Activated CD4-positive, alpha-beta T cell treated with anti-CD3 and anti-CD28 coated beads, Interleukin-2, amount 10 ng/mL, durations not matched to agents 24 days and 14 days (primary cell): ENCODE measurements around the gene ZNF302. TPM values are rescaled to one million over a fixed set of nuclear protein-coding genes. Genes with fewer than 3 reads are reported as not detected.
"Not testable (repeated sequence)": the region's sequence is repeated elsewhere in the genome, so short reads cannot be mapped to it uniquely, and the experiment has no call there.

Source experiments
- DNase-seq: peaks from one replicate; pipeline ENCODE4 v3.0.0; 2022
- H3K27ac Mint-ChIP-seq: one replicate; pipeline ENCODE4 v1.8.0; 2022; ENCODE audit warnings: mild to moderate bottlenecking, mixed read lengths
- H3K27me3 Mint-ChIP-seq: one replicate; pipeline ENCODE4 v1.8.0; 2022; ENCODE audit warnings: mixed read lengths
- H3K36me3 Mint-ChIP-seq: one replicate; pipeline ENCODE4 v1.8.0; 2022; ENCODE audit warnings: low read depth, mild to moderate bottlenecking, mixed read lengths
- H3K4me1 Mint-ChIP-seq: one replicate; pipeline ENCODE4 v1.8.0; 2021; ENCODE audit warnings: mixed read lengths
- H3K4me3 Mint-ChIP-seq: one replicate; pipeline ENCODE4 v1.8.0; 2022; ENCODE audit warnings: mild to moderate bottlenecking, moderate library complexity, mixed read lengths
- H3K9me3 Mint-ChIP-seq: one replicate; pipeline ENCODE4 v1.8.0; 2021; ENCODE audit warnings: mixed read lengths
- intact Hi-C: fragments of 100-400 bp; cut with micrococcal nuclease; formaldehyde crosslinking; loops from one replicate; pipeline ENCODE4 v1.15.1; 2023
- total RNA-seq: library from RNA; stranded (reverse); gene quantifications from 2 replicates; pipeline ENCODE4 v1.2.3, GENCODE V29; 2022

ZNF302 gene
- total RNA-seq, 1 donor from 2014 or later, result 15.2 TPM

DNA sequence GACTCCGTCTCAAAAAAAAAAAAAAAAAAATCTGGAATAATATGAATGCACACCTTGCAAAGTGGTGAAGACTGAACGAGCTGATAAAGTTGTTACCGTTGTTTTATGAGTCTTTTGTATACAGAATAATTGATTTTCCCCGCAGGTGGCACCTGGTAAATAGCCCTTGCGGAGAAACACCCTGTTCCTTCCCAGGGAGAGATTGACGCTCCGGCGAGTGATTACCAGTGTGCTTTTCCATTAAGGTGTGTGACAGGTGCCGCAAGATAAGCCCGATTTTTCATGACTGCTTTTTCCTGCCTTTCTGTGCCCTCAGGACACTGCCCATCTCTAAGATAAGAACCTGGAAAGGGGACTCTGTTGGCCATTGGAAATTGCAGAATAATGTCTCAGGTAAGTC lies 943 bp downstream of the ZNF302 start:
- intact Hi-C loops, result loop anchor here (5.0 kb wide), 1 partner anchor 506 kb away; the partner anchor contains the start of gene LSM14A
- H3K4me1 Mint-ChIP-seq, result peaks cover 28% of the 10 kb centered on the region
- peaks cover 2% of the 10 kb centered on the region for H3K27me3 Mint-ChIP-seq
- H3K4me3 Mint-ChIP-seq, result peak overlapping the region; percentile 96
- H3K27ac Mint-ChIP-seq, result peak overlapping the region; percentile 100
- no peak for DNase-seq
- peaks cover 48% of the 10 kb centered on the region for H3K9me3 Mint-ChIP-seq
- peaks cover 64% of the 10 kb centered on the region for H3K36me3 Mint-ChIP-seq

DNA sequence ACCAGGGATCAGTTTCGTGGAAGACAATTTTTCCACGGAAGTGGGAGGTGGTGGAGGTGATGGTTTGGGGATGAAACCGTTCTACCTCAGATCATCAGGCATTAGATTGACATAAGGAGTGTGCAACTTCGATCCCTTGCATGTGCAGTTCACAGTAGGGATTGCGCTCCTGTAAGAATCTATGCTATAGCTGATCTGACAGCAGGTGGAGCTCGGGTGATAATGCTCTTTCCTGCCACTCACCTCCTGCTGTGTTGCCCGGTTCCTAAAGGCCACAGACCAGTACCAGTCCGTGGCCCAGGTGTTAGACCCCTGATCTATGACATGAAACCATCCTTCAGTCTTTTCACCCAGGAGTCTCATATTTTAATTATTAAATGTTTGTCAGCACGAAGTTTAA lies 4.0 kb downstream of the ZNF302 start:
- Mint-ChIP-seq H3K4me1 (peaks cover 23% of the 10 kb centered on the region), H3K27me3 (peaks cover 2% of the 10 kb centered on the region), H3K9me3 (peaks cover 45% of the 10 kb centered on the region), H3K36me3 (peaks cover 81% of the 10 kb centered on the region), H3K4me3 (no peak overlapping the region), H3K27ac (no peak overlapping the region)
- intact Hi-C loops, result no loop called here
- DNase-seq, result no peak

DNA sequence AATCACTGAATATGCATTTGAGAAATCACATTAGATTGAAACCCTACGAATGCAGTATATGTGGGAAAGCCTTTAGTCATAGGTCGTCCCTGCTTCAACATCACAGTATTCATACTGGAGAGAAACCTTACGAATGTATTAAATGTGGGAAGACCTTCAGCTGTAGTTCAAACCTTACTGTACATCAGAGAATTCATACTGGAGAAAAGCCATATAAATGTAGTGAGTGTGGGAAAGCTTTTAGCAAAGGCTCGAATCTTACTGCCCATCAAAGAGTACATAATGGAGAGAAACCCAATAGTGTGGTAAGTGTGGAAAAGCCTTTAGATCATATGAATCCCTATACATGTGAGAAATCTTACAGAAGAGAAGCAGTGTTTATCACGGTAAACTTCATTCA lies 7.8 kb downstream of the ZNF302 start:
- H3K4me3 Mint-ChIP-seq, DNase-seq, H3K27me3 Mint-ChIP-seq, H3K4me1 Mint-ChIP-seq, H3K27ac Mint-ChIP-seq, intact Hi-C loops: not testable (repeated sequence)
- H3K36me3 Mint-ChIP-seq, result peaks cover 55% of the 10 kb centered on the region
- H3K9me3 Mint-ChIP-seq, result peaks cover 61% of the 10 kb centered on the region

DNA sequence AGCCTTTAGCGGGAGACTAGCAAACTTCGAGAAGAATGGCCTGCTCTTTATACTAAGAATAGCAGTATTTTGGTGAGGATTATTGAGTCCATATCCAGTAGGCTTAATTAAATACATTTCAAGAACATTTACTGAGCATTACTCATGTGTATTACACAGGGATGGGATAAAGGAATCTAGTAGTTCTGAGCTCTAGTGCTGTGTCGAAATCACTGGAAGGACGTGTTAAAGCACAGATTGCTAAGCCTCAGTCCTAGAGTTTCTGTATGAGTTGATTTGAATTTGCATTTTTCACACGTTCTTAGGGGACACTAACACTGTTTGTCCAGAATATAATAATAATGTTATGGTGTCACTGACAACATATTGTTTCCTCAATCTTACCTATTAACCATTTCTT lies 9.0 kb downstream of the ZNF302 start:
- peaks cover 57% of the 10 kb centered on the region for H3K9me3 Mint-ChIP-seq
- no peak for DNase-seq
- no peaks in the 10 kb centered on the region for H3K27me3 Mint-ChIP-seq

DNA sequence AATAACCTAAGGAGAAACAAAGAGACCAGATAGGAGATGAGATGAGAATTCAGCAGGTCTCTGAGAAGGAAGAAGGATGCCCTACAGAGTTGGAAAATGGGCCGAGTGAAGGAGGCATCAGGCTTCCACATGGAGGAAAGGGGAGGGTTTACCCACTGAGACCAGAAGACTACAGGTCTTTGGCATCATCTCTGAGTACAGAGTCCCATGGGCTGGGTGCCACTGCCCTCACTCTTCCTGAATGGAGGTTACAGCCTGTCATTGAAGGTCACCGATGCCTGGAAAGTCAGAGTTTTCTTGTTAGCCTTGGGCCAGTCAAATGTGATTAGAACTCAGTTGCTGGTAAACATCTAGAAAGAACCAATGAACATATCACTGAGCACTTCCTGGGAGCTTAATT lies 9.9 kb downstream of the ZNF302 start:
- intact Hi-C loops, result no loop called here
- DNase-seq, result no peak
- Mint-ChIP-seq H3K36me3 (peaks cover 37% of the 10 kb centered on the region), H3K27ac (no peak overlapping the region), H3K4me3 (no peak overlapping the region), H3K9me3 (peaks cover 54% of the 10 kb centered on the region), H3K27me3 (no peaks in the 10 kb centered on the region), H3K4me1 (no peaks in the 10 kb centered on the region)

More for the DNA sequence above, 9.0 kb downstream of the ZNF302 start:
- Mint-ChIP-seq H3K4me1 (no peaks in the 10 kb centered on the region), H3K27ac (no peak overlapping the region), H3K36me3 (peaks cover 45% of the 10 kb centered on the region), H3K4me3 (no peak overlapping the region)
- intact Hi-C loops, result no loop called here

DNA sequence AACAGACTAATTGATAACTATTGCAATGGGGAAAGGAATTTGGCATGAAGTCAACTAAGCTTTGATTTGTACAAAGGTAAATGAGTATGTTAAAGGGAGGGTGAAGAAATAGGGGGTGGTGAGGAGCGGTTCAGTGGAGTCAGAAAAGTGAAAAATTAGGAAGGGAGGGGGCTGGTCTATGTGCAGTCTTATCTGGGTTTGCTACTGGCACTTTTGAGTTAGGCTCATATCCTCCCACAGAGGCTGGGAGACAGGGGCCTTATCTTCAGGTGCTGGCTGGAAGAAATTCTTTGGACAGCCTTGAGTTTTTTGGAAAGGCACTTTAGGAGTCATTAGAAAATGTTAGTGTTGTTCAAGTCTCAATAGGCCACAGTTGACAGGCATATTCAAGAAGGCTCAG lies 11.1 kb downstream of the ZNF302 start:
- Mint-ChIP-seq H3K36me3 (peaks cover 26% of the 10 kb centered on the region), H3K27ac (no peak overlapping the region), H3K9me3 (peaks cover 51% of the 10 kb centered on the region), H3K4me1 (no peaks in the 10 kb centered on the region), H3K27me3 (peaks cover 3% of the 10 kb centered on the region), H3K4me3 (no peak overlapping the region)
- intact Hi-C loops, result no loop called here
- no peak for DNase-seq

DNA sequence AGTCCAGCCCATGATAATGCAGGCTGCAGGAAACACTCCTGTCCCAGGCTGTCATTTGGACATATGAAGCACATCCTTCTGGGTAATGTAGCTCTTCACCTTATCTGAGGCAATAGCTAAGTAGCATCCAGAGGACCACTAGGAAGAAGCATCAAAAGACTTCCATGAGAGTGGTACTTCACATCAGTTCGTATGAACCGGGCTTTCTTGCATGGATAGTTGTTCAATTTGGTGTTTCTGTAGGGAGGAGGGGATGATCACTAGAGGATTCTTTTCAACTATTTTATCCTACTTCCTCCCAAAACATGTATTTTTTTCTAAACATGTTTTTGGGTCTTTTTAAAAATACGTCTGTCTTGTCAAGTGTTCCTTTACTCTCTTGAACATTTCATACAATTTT lies 12.9 kb downstream of the ZNF302 start:
- peaks cover 3% of the 10 kb centered on the region for H3K27me3 Mint-ChIP-seq
- H3K4me3 Mint-ChIP-seq, result no peak overlapping the region
- H3K9me3 Mint-ChIP-seq, result peaks cover 54% of the 10 kb centered on the region
- H3K36me3 Mint-ChIP-seq, result peaks cover 11% of the 10 kb centered on the region
- intact Hi-C loops, result no loop called here
- DNase-seq, result no peak
- H3K27ac Mint-ChIP-seq, result no peak overlapping the region
- H3K4me1 Mint-ChIP-seq, result no peaks in the 10 kb centered on the region

DNA sequence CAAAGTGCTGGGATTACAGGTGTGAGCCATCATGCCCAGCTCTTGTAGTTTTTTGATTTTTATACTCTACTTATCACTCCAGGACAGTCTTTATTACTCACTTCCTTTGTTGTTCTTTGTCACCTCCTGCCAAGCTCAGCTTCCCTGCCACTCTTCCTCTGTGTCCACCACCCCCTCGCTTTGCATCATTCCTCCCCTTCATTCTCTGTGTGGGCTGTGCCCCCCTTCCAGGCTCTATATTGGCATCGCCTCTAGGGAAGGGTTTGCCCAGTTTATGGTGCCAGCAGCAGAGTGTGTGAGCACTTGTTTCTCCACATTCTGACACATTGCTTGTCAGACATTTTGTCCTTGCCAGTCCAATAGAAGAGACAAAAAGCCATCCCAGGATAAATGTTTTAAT lies 15.1 kb downstream of the ZNF302 start:
- Mint-ChIP-seq H3K4me1 (no peaks in the 10 kb centered on the region), H3K4me3 (no peak overlapping the region), H3K27me3 (peaks cover 3% of the 10 kb centered on the region), H3K36me3 (no peaks in the 10 kb centered on the region), H3K27ac (no peak overlapping the region), H3K9me3 (peaks cover 36% of the 10 kb centered on the region)
- intact Hi-C loops, result no loop called here
- no peak for DNase-seq

DNA sequence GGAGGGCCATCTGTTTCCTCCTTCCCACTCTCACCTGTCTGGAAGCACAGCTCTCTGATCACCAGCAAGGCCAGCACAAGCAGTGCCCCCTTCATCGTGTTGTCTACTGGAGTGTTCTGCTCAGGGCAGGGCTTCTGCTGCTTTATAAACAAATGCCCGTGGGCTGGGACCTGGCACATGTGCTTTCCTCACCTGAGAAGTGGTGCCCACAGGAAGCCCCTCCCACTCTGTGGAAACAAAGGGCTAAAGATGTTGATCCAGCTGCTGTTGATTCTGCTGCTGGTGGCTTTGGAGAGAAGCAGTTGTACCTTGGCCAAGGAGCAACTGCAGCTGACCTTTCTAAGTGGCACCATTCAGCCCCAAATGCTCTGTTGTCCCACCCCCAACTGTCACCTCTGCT lies 30.2 kb downstream of the ZNF302 start:
- H3K27ac Mint-ChIP-seq, result no peak overlapping the region
- peaks cover 17% of the 10 kb centered on the region for H3K9me3 Mint-ChIP-seq
- H3K27me3 Mint-ChIP-seq, result no peaks in the 10 kb centered on the region
- H3K36me3 Mint-ChIP-seq, result no peaks in the 10 kb centered on the region
- no peak for DNase-seq
- no peak overlapping the region for H3K4me3 Mint-ChIP-seq
- intact Hi-C loops, result no loop called here
- H3K4me1 Mint-ChIP-seq, result no peaks in the 10 kb centered on the region

DNA sequence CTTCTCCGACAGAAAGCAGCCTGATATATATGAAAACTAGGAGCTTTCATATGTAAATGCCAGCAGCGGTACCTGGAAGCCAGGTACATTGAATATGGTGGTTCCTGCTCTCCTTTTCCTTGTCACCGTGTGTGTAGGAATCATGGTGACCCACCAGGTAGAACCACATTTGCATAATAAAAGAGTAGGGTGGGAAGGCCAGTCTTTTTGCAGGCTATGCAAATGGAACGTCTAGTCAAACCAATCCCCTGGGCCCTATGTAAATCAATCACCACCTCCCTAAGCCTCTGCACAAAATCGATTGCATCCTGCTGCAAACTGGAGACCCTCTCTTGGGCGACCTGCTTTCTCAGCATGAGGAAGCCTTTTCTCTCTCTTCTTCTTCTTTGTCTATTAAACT lies 34.4 kb downstream of the ZNF302 start:
- Mint-ChIP-seq H3K4me1 (no peaks in the 10 kb centered on the region), H3K9me3 (peaks cover 9% of the 10 kb centered on the region), H3K27me3 (peaks cover under 1% of the 10 kb centered on the region), H3K36me3 (no peaks in the 10 kb centered on the region), H3K4me3 (no peak overlapping the region), H3K27ac (no peak overlapping the region)
- no peak for DNase-seq
- intact Hi-C loops, result loop anchor here (1.0 kb wide), 2 partner anchors 73 to 211 kb away; no protein-coding TSS in a partner anchor

DNA sequence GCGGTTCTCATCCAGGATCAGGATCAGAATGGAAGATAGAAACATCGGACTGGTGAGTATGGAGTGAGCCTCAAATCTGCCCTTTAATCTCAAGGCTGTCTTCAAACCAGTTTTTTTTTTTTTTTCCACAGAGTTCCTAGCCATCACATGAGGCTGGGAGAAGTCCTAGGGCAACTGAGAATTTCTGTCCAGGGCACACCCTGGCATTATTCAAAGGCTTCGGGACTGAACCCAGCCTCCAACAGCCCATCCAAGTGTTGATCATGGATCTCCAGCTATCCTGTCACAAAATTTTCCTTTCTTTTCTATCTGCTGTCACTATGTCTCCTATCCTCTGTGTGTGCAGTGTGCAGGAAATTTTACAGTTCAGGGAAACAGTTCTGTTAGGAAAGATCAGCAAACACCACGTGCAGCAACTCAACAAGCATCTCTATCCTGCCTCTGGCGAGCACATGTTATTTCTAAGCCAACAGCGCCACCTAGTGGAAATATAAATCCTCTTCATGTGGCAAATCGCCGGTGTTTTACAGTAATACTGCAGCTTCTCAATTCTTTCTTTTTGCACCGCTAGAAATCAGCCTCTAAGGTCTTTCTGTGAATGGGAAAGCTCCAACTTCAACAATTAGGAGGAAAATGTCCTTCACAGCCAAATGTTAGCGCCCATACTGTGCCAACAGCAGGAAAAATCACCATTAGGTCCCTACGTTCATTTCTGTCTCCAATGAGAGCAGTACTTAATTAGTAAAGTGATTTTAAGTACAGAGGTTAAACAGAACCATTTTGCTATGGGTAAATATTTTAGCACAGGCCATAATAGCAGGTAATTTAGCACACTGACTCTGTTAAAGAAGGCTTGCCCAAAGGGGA lies 35.1 kb downstream of the ZNF302 start:
- Mint-ChIP-seq H3K4me3 (no peak overlapping the region), H3K27me3 (peaks cover 2% of the 10 kb centered on the region), H3K27ac (no peak overlapping the region), H3K9me3 (peaks cover 9% of the 10 kb centered on the region), H3K4me1 (no peaks in the 10 kb centered on the region), H3K36me3 (no peaks in the 10 kb centered on the region)
- DNase-seq, result peak; percentile 90
- intact Hi-C loops, result loop anchor here (1.0 kb wide), 2 partner anchors 73 to 211 kb away; no protein-coding TSS in a partner anchor

DNA sequence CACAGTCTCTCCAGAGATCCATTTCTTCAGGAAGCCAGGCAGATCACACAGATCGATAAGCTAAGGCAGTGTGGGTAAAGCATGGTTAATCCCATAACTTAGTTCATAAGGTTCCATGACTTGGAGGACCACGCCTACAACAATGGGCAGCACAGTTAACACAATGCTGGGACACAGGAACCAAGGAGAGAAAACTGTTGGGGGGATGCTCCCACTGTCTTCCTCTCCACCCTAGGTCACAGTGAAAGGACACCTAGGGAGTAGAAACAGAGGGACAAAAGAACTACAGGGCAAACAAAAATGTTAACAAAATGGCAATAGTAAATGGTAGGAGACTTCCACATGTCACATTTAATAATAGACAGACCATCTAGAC lies 35.8 kb downstream of the ZNF302 start:
- Mint-ChIP-seq H3K36me3 (no peaks in the 10 kb centered on the region), H3K27ac (no peak overlapping the region), H3K9me3 (peaks cover 9% of the 10 kb centered on the region), H3K4me3 (no peak overlapping the region), H3K27me3 (peaks cover 2% of the 10 kb centered on the region), H3K4me1 (no peaks in the 10 kb centered on the region)
- no peak for DNase-seq
- intact Hi-C loops, result no loop called here

DNA sequence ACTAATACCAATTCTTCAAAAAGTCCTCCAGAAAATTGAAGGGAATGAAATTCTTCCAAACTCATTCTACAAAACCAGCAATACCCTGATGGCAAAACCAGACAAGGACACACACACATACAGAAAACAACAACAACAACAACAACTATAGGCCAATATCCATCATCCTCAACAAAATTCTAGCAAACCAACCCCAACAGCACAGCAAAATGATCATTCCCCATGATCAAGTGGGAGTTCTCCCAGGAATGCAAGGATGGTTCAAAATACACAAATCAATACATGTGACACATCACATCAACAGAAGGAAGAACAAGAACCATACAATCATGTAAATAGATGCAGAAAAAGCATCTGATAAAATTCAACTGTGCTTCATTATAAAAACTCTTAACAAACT lies 37.9 kb downstream of the ZNF302 start:
- Mint-ChIP-seq H3K36me3 (no peaks in the 10 kb centered on the region), H3K27ac (no peak overlapping the region)

DNA sequence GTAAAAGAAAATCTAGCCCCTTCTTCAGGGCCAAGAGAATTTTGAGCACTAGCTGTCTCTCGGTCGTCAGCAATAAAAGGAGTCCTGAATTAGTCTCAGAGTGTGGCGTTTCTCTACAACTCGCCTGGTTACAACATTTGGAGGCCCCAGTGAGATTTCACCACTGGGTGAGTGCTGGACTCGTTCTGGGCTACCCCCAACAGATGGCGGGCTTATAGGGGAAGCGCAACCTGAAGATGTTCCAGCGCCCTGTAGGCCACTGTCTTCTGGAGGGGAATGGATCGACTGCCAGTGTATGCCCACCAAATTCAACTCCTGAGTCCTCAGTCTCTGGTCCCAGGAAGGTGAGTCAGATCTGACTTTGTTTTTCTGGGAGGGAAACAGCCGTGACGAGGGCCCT lies 44.9 kb downstream of the ZNF302 start:
- no peak overlapping the region for H3K4me3 Mint-ChIP-seq
- H3K27ac Mint-ChIP-seq, result no peak overlapping the region
- H3K27me3 Mint-ChIP-seq, result peaks cover 5% of the 10 kb centered on the region
- H3K36me3 Mint-ChIP-seq, result no peaks in the 10 kb centered on the region
- no peak for DNase-seq
- H3K4me1 Mint-ChIP-seq, result no peaks in the 10 kb centered on the region
- no peaks in the 10 kb centered on the region for H3K9me3 Mint-ChIP-seq
- intact Hi-C loops, result no loop called here

More for the DNA sequence above, 37.9 kb downstream of the ZNF302 start:
- no peak for DNase-seq
- Mint-ChIP-seq H3K4me3 (no peak overlapping the region), H3K4me1 (no peaks in the 10 kb centered on the region), H3K27me3 (peaks cover 2% of the 10 kb centered on the region), H3K9me3 (peaks cover 9% of the 10 kb centered on the region)
- intact Hi-C loops, result no loop called here

DNA sequence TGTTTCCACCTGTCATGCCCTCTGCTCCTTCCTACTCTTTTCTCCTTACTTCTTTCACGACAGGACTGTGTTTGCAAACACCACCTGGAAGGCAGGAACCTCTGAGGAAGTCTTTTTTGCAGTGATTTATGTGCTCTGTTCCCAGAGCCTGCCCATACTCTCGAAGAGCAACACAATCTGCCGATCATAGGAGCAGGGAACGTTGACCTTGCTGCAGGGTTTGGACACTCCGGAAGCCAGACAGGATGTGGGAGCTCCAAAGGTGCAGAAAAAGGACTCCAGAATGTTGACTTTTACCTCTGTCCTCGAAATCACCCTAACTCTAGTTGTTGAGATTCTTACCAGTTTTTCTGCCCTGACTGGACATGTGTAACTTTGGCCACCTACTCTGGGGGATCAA lies 47.9 kb downstream of the ZNF302 start:
- no peak for DNase-seq
- intact Hi-C loops, result no loop called here
- no peak overlapping the region for H3K4me3 Mint-ChIP-seq
- H3K9me3 Mint-ChIP-seq, result no peaks in the 10 kb centered on the region
- H3K36me3 Mint-ChIP-seq, result no peaks in the 10 kb centered on the region
- no peaks in the 10 kb centered on the region for H3K4me1 Mint-ChIP-seq
- H3K27me3 Mint-ChIP-seq, result peaks cover 5% of the 10 kb centered on the region
- H3K27ac Mint-ChIP-seq, result no peak overlapping the region
